ENCODE measurements around the gene PCDH9. TPM values are rescaled to one million over a fixed set of nuclear protein-coding genes. Genes with fewer than 3 reads are reported as not detected.

PCDH9 gene, protein sequence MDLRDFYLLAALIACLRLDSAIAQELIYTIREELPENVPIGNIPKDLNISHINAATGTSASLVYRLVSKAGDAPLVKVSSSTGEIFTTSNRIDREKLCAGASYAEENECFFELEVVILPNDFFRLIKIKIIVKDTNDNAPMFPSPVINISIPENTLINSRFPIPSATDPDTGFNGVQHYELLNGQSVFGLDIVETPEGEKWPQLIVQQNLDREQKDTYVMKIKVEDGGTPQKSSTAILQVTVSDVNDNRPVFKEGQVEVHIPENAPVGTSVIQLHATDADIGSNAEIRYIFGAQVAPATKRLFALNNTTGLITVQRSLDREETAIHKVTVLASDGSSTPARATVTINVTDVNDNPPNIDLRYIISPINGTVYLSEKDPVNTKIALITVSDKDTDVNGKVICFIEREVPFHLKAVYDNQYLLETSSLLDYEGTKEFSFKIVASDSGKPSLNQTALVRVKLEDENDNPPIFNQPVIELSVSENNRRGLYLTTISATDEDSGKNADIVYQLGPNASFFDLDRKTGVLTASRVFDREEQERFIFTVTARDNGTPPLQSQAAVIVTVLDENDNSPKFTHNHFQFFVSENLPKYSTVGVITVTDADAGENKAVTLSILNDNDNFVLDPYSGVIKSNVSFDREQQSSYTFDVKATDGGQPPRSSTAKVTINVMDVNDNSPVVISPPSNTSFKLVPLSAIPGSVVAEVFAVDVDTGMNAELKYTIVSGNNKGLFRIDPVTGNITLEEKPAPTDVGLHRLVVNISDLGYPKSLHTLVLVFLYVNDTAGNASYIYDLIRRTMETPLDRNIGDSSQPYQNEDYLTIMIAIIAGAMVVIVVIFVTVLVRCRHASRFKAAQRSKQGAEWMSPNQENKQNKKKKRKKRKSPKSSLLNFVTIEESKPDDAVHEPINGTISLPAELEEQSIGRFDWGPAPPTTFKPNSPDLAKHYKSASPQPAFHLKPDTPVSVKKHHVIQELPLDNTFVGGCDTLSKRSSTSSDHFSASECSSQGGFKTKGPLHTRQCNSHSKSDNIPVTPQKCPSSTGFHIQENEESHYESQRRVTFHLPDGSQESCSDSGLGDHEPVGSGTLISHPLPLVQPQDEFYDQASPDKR (N-terminal part only)
- total RNA-seq (2014; rRNA removed; shearing (Covaris generic); ENCODE audit: low replicate concordance): 0.03 and 0.58 TPM in 2 replicates

DNA sequence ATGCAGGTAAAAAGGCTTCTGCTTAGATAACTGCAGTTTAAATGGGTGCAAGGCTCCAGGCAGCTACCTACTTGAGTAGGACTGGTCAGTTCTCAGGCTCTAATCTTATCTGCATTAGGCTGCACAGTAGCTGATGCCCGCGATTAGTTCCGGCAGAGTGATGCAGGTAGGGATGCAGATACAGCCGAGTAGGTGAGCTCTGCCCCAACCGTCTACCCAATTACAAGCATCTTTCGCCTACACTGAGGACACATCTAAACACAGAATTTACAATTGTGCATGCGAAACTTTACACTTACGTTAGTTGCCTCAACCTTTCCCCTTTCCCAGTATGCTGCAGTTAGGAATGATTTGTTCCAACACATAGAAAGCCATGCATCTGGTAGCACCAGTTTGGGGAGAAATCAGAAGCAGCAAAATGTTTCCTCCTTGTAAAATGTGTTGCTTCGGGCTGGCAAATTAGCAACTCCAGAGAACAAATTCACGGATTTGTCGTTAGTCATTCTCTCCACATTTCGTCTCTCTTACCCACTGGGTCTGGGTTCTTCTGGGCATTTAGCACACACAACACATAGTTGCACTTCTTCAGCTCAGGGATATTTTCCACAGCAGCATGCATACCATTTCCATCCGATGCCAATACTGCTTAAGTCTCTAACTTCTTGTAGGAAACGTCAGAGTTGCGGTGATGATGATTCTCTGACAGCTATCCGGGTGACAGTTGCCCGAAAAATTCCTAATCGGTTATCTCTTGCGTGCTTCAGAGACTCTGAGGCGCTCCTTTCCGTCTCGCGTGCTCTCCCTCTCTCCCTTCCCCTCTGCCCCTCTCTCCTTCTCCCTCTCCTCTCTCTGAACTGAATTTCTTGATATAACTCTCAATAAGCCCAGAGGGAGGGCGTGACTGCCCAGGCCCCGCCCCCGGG is at the start of gene PCDH9:
Gene PCDH9 (minus strand): TSS at position 856 of the 923 bp plus-strand sequence. CDS start 1,896 bp downstream, outside the sequence.
- in situ Hi-C loops (cut with HindIII; ENCODE audit: low pct_unique_long_range_greater_than_20kb, low sequenced_read_pairs): no loop called here
- no peak for DNase-seq (ENCODE audit: low read depth)

DNA sequence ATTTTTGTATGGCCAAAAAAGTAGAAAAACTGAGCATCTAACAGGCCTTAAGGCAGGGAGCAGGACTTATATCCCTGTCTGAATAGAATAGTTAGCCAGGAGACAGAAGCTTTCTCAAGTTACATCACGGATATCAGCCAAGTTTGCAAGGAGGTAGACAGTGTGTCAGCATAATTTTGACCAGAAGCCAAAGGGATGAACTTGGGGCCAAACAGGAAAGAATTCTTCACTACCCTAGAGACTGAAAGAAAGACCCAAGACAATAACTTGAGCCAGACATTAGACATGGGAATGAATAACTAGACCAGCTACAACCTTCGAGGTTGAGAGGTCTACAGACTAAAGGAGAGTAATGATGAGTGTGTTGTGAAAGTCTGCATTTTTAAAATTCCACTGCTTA is 48.1 kb upstream of the PCDH9 start:
- in situ Hi-C loops (cut with HindIII; ENCODE audit: low pct_unique_long_range_greater_than_20kb, low sequenced_read_pairs): no loop called here

DNA sequence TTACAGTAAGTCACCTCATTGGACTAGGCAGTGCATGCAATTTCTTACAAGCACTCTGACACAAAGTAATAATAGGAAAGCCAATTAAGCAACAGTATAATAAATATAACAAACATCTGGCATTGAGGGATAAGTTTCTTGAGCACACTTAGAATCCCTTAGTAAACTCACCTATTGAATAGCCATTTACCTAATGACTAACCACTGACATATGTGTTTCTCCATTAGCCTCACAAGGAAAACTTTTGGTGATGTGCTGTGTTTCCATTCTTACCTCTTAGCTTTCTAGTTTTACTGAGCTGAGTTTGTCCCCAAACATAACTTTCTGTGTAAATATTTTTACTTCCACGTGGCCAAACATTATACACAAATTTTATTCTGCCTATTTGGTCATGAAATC is 47.4 kb upstream of the PCDH9 start:
- DNase-seq (ENCODE audit: low read depth): no peak
- in situ Hi-C loops (cut with HindIII; ENCODE audit: low pct_unique_long_range_greater_than_20kb, low sequenced_read_pairs): no loop called here

More for the DNA sequence above, 48.1 kb upstream of the PCDH9 start:
- no peak for DNase-seq (ENCODE audit: low read depth)

DNA sequence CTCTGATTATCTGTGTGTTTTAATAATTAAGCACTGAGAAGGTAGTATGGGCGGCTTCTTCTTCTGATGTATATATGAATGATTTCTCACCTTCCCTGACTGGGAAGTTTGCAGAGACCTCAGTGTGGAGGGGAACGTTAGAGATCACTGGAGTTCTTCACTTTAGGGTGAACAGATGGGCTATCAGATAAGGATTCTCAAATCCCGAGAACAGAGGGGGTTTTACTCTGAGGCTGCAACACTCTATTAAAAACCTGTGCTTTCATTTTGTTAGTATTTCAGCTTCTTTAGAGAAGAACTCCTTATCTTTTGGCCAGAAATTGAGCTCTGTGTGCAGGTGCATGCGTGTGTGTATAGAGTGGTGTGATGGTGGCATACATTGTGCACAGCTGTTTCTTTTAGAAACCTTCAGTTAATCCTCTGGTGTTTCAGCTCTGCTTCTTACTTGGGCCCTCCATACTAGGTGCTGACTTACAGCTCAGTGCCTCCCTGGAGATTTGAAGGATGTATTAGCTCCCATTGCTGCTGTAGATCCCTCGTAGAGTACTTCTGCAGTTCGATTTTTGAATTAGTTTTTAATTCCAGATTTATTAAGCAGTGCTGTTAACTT is 45.3 kb upstream of the PCDH9 start:
- no peak for DNase-seq (ENCODE audit: low read depth)
- in situ Hi-C loops (cut with HindIII; ENCODE audit: low pct_unique_long_range_greater_than_20kb, low sequenced_read_pairs): no loop called here

DNA sequence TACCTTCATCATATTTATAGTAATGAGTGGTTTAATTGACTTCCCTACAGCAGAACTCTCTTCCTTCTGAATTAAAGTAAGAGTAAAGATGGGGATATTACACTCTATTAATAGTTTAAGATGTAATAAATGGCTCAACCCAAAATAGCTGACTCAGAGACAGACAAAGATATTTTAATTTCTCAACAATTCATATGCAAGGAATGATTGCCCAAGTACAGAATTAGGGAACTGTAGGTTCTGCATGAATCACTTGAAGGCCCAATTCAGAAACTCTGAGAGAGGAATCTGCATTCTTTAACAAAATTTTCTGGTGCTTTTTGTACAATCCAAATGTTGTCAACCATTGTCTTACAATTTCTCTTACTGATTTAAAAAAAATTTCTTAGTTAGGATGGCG is 42.9 kb upstream of the PCDH9 start:
- DNase-seq (ENCODE audit: low read depth): no peak
- in situ Hi-C loops (cut with HindIII; ENCODE audit: low pct_unique_long_range_greater_than_20kb, low sequenced_read_pairs): no loop called here

DNA sequence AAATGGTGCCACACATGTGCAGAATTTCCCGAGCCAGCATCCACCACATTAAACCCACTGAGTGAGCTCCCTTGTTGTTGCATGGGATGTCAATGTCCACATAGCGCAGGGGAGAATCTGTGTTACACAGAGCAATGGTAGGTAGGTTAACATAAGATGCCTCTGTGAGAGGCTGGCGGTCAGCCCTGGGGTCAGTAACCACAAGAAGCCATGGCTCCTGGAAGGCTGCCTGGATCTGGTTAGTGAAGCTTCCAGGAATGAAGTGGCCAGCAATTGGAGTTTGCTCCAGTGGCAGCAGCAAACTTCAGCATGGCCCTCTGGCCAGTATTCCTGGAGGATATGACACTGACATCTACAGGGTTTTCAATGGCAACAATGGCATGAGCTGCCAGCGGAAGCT is 37.0 kb upstream of the PCDH9 start:
- in situ Hi-C loops (cut with HindIII; ENCODE audit: low pct_unique_long_range_greater_than_20kb, low sequenced_read_pairs): no loop called here
- no peak for DNase-seq (ENCODE audit: low read depth)

DNA sequence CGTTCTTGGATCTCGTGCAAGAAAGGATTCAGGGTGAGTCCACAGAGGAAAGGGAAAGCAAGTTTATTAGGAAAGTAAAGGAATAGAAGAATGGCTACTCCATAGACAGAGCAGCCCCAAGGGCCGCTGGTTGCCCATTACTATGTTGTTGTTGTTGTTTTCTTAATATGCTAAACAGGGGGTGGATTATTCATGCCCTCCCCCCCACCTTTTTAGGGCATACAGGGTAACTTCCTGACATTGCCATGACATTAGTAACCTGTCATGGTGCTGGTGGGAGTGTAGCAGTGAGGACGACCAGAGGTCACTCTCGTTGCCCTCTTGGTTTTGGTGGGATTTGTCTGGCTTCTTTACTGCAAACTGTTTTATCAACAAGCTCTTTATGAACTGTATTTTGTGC is 29.1 kb upstream of the PCDH9 start:
- in situ Hi-C loops (cut with HindIII; ENCODE audit: low pct_unique_long_range_greater_than_20kb, low sequenced_read_pairs): no loop called here
- DNase-seq (ENCODE audit: low read depth): no peak

DNA sequence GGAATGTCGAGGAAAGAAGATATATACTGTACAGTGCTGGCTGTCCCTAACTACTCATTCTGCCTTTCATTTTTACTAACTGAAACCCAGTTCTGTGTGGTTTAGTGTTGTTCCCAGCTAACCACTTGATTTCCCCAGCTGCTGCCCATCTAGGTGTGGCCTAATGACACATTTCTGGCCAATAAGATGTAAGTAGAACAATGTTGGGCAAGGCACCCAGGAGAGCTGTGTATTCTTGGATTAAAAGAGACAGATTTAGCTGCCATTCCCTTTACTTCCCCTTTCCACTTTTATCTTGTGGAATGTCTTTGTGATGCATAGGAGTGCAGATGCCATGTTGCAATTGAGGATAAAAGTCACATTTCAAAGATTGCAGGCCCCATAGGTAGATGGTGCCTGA is 28.3 kb upstream of the PCDH9 start:
- in situ Hi-C loops (cut with HindIII; ENCODE audit: low pct_unique_long_range_greater_than_20kb, low sequenced_read_pairs): no loop called here
- no peak for DNase-seq (ENCODE audit: low read depth)

DNA sequence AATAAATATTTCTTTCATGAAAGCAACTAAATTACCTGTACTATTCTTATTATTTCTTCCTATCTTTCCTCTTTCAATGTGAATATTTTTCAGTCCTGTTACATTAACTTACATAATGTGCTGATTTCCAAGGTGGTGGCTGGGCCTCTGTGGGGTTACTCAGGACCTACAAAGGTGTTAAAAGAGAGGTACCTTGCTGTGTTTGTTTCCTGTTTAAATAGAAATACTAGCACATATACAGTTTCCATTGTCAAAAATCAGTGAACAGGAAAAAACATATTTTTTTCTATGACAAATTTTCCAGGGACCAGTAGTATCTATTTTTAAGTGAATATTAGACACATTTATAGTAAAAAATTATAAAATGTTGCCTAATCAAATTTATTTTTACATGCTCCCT is 8.7 kb upstream of the PCDH9 start:
- in situ Hi-C loops (cut with HindIII; ENCODE audit: low pct_unique_long_range_greater_than_20kb, low sequenced_read_pairs): no loop called here
- no peak for DNase-seq (ENCODE audit: low read depth)

DNA sequence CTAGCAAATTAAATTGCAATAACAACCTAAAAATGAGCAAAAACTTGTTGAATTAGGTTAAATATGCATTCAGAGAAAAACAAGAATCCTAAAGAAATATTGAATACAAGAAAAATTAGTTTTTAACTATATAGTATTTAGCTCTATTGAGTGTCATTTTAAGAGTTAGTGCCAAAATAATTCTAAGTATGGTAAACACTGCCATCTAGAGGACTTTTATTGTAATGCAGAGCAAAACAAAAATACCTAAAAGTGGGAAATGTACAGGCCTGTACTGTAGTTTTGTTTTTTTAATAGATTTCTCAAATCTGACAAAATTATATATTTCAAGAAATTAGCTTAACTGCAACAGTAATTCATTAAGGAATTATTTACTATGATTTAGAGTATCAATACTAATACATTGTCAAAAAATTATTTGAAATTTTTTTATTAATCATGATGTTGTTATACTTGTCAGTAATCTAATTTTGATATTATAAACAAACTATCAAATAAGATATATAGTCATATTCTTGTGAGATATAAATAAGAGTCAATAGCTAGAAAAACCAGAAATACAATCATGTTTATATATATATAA is 8.2 kb upstream of the PCDH9 start:
- peak; percentile 9 for DNase-seq (ENCODE audit: low read depth)
- in situ Hi-C loops (cut with HindIII; ENCODE audit: low pct_unique_long_range_greater_than_20kb, low sequenced_read_pairs): no loop called here

DNA sequence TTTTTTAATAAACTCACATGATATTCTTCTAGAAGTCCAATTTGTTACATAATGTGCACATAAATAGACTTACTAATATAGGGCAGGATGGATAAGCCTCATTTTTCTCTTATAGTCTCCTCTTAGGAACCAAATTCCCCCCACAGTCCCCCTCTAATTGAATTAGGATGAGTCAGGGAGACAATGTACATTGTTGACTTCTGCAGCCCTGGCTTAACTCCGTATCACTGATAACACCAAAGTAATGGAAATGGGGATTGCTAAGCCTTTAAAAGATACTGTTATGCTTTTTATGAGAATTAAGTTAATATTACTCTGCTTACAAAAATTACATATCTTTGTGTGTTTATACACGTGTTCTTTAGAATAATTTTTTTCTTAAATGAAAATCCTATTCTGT is 5.1 kb upstream of the PCDH9 start:
- in situ Hi-C loops (cut with HindIII; ENCODE audit: low pct_unique_long_range_greater_than_20kb, low sequenced_read_pairs): no loop called here
- DNase-seq (ENCODE audit: low read depth): no peak

DNA sequence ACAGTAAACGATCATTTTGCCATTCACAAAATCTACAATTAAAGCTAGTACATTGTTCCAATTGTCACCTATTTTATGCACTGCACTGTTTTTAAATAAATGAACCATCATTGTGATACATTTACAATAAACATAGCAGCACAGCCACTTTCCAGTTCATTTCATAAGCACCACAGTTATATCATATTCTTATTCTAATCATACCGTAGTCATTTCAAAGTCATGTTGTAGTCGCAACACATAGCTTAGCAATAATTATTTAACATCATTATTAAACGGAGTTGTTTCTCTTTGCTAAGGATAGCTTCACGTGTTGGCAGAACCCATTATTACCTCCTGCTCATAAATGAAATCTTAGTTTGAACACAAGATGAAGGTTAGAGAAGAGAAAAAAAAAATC is 2.2 kb upstream of the PCDH9 start:
- in situ Hi-C loops (cut with HindIII; ENCODE audit: low pct_unique_long_range_greater_than_20kb, low sequenced_read_pairs): no loop called here
- no peak for DNase-seq (ENCODE audit: low read depth)

DNA sequence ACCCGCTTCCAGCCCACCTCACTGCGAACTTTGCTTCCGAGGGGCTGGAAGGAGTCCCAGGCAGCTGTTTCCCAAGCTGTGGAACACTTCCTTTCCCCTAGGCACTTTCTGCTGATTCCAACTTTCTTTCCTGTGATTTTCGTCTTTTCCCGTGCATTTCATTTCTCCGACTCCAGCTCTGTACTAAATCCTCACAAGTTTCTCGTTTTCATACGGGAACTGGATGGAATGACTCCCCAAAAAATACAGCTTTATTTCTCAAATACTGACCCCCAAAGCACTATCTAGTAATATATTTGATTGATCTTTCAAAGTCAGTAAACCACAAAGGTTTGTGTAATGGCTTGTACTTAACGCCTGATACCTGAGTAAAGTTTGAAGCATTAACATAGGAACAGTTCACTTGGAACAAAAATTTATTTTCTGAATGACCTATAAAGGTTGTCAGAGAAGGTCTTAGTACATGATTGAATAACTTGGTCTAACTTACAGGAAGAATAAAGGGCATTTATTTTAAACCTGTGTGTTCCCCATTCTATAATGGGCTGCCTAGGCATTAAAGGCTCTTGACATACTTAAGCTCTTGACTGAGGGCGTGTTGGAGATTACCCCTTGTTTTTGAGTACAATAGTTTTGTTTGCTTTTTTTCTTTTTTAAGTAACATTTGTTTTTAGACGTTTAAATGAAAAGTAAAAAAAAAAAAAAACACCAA is 1.3 kb upstream of the PCDH9 start:
- peak; percentile 5 for DNase-seq (ENCODE audit: low read depth)
- in situ Hi-C loops (cut with HindIII; ENCODE audit: low pct_unique_long_range_greater_than_20kb, low sequenced_read_pairs): no loop called here

DNA sequence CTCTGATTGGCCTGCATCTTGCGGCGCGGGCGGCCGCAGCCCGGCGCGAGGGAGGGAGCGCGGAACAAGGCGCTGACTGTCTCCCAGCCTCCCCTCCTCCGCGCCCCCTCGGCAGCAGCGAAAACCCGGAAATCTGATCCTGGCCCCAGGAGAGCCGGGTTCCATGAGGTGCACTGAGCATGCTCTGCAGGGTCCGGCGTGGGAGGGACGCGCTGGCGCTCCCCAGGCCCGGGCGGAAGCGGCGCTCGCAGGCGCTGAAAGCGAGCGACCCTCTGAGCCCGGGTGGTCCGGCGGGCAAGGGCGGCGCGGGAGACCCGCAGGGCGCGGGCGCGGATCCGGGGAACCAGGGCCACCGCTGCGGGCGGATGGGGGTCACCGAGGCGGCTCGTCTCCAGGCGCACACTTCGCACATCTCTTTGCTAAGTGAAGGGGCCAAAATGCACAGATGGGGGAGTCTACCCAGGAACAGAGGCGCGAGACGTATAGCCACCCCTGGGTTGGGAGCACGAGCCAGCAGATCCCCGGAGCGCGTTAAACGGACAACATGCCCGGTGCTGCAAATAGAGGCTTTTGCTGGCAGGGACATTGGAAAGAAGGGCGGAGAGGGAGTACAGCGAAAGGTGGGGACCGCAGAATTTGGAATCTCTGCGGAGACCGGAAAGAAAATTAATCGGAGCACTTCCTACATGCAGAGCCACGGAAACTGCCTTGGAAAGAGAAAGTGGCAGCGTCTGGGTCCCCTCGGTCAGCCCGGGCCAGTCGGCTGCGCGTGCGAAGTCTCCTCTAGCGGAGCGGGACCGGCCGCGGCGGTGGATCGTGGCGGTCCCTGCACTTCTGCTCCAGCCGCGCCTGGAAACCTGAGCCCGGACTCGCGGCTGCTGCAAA is 510 bp upstream of the PCDH9 start:
- DNase-seq (ENCODE audit: low read depth): peak; percentile 94
- in situ Hi-C loops (cut with HindIII; ENCODE audit: low pct_unique_long_range_greater_than_20kb, low sequenced_read_pairs): no loop called here

DNA sequence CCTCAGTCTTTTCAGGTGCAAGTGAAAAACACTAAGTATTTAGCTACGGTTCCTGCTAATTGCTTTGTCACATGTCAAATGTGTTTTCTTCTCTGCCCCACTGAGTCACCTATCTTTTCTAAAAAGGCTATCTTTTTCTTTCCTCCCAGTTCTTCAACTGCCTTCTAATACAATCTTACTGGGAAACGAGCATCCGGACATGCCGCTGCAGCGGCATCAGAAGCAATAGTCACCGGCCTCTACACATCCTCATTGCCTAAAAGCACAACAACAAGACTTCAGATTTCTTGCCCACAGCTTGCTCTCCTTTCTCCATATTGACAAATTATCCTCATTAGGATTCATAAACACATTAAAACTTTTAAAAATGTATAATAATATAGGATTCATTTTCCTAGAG is 1.2 kb downstream of the PCDH9 start:
- DNase-seq (ENCODE audit: low read depth): no peak
- in situ Hi-C loops (cut with HindIII; ENCODE audit: low pct_unique_long_range_greater_than_20kb, low sequenced_read_pairs): no loop called here

DNA sequence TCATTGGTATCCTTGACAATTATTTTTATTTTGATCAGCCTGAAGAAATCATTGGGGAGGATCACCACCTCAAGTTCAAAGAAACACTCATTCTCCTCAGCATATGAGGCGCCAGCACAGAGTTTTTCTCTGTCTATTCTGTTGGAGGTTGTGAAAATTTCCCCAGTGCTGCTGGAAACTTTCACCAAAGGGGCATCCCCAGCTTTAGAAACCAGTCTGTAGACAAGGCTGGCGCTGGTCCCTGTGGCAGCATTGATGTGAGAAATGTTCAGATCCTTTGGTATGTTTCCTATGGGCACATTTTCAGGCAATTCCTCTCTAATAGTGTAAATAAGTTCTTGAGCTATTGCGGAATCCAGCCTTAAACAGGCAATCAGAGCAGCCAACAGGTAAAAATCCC is 2.1 kb downstream of the PCDH9 start:
- in situ Hi-C loops (cut with HindIII; ENCODE audit: low pct_unique_long_range_greater_than_20kb, low sequenced_read_pairs): no loop called here
- no peak for DNase-seq (ENCODE audit: low read depth)
